Middle frontal gyrus (tissue), 1 donor: ENCODE data around the gene WWTR1.

ENCODE experiments used
- DNase-seq: peaks from one replicate; pipeline ENCODE4 v3.0.0-alpha.2; 2015; ENCODE audit warnings: low spot score; ENCODE audit errors: extremely low spot score

Gene WWTR1

DNA sequence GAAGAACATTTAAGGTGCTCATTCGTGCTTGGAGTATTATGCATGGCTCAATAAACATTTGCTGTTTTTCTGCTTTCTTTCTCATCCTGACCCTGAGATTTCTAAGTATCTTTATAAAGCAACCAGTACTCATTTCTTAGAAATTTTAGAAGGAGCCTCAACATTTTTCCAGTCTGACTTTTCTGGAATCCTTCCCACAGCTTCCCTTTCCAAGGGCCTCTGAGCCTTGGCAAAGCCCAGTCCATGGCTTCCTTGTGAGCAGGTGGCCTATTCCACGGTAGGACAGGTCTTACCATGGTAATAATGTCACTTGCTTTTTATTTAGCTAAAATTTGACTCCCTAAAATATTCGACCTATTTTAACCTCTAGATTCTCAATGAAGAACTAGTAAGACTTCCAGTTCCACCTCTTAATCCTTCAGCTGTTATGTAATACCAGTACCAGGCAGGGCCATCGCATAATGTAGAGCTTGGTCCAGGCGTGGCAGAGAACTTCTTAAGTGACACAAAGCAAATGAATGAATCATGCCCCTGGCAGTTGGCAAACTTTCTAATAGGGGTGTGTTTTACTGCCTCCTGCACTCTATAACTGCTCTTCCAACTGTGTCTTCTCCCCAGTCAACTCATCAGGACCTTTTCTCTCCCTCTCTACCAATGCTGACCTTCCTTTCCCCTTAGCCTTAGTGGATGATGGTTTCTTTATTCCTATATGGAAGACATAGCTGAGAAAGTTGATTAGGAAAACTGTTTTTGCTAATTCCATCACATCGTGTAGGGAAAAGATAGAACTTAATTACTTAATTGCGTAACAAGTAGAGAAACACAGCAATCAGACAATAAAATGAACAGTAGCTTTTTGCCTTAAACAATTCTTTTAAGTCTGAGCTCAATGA lies 184.2 kb downstream of the WWTR1 start:
- no peak for DNase-seq

DNA sequence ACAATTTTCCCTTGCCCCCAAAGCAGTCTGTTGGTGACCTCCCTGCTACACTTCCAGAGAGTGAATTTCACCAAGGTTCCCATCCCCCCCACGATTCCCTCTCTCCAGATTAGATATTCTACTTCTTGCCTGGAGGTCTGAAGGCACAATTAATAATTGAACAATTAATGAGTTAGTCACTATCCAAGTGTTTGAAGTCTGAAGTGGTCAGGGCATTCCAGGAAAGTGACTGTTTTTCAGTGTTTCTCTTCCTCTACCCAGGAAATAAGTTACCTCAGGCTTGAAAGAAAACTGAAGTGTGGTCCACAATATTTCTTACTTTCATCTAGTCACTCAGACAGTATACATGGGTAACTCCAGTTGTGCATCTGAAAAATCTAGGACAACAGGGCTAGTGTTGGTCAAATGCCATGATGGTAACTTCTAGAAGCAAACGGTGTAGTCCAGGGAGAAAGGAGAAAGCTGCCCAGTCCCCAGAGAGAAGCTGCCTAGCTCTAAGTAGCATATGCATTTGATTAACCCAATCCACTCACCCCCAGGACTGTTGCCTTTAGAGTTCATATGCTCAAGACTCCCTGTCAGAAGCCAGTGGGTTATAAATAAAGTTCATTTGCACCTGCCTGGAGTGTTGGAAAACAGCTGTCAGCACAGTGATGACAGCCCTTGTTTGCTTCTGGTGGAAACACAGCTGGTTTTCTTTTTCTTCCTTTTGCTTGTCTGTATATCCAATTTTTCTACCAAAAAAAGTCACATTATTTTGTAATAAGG lies 185.6 kb downstream of the WWTR1 start:
- no peak for DNase-seq

DNA sequence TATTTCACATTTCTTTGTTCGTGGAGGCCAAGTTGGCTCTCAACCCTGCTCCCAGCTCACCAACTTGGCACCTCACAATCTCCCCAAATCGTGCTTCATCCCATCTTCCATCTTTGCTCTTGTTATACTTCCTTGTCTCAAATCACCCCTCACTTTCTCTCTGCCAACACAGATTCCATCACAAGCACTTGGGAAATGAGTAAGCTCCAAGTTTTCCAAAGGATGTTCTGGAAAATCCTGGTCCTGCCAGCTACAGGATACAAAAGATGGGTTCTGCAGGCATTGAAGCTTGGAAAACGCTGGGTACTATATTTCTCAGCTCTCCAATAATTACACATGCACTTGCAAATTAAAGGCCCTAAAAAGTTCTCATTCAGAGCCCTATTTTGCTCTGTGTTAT lies 187.4 kb downstream of the WWTR1 start:
- no peak for DNase-seq

DNA sequence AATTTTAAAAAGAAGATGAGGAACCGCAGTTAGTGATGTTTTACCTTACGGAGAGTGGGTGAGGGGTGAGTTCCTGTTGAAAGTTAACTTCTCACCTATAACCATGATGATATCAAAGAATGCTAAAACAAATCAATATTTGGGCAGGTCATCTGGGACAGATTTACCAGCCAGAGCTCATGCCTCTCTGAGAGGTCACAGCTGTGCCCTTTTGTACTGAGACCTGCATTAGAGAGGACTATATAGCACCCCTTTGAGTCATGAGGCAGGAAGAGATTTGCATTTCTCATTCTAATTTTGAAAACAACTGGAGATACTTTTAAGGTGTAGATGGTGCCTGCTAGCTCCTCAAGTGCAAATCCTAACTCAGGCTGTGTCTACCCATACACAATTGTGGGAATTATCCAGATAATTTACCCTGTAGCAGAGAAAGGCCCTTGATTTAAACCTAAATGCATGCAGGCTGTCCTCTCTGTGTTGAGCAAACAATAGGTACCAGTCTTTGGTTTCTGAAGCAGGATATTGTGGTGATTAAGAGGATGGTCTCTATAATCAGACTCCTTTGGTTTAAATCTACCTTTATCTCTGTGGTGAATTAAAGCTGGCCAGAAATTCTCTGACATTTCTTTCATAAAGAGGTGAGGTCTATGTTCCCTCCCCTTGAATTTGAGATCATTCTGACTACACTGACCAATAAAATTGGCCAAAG lies 189.2 kb downstream of the WWTR1 start:
- DNase-seq, result no peak
